IPS-11a (cell line): ENCODE measurements around the gene KCNAB3.
A peak's percentile ranks its signal among the peaks of the same experiment; 100 is the strongest.

ENCODE experiments used
- H3K4me3 ChIP-seq: one replicate; pipeline ENCODE4 v1.5.1; 2013; ENCODE audit warnings: low read depth, low read length, control low read depth

Gene KCNAB3

DNA sequence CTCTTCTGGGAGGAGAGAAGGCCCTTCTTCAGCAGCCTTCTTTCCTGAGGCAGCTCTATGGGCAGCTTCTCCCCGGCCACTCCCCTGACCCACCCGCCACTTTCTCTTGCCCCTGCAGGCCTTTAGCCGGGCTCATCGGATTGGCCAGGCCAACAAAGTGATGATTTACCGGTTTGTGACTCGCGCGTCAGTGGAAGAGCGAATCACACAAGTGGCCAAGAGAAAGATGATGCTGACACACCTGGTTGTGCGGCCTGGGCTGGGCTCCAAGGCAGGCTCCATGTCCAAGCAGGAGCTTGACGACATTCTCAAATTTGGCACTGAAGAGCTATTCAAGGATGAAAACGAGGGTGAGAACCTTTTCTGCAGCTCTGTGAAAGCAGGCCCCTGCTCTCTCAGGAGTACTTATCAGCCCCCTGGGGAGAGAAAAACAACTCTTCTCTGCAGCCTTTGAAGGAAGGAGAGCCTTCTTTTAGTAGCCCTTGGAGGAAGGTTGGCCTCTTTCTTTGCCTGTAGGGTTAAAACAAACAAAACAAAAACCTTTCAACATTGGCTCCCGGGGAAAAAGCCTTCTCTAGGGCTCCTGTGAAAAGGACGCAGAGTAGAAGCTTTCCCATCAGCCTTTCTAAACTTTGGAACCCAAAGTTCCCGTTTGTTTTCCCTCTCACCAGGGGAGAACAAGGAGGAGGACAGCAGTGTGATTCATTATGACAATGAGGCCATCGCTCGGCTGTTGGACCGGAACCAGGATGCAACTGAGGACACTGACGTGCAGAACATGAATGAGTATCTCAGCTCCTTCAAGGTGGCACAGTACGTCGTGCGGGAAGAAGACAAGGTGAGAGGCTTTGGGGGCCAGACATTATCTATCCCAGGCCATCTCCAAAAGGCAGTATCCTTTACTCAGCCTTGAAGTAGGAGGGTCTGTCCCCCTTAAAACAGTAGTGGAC is 26.2 kb downstream of the KCNAB3 start:
- no peak overlapping the region for H3K4me3 ChIP-seq

GRCh38 chr17:7897773-7898172 is 31.9 kb downstream of the KCNAB3 start:
- no peak overlapping the region for H3K4me3 ChIP-seq

- H3K4me3 ChIP-seq, result no peak overlapping the region
Measured at GRCh38 chr17:7897090-7897489, 32.6 kb downstream of the KCNAB3 start.

DNA sequence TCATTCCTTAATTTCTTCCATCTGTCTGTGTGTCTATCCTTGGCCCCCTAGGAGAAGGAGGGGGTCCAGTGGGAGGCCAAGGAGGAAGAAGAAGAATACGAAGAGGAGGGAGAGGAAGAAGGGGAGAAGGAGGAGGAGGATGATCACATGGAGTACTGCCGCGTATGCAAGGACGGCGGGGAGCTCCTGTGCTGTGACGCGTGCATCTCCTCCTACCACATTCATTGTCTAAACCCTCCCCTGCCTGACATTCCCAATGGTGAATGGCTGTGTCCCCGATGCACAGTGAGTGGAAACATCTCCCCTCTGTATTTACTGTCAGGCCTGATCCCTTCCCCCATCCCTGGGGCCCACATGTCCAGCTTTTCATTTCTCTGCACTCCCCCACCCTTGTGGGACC is 34.8 kb downstream of the KCNAB3 start:
- H3K4me3 ChIP-seq, result no peak overlapping the region

GRCh38 chr17:7894226-7894625 is 35.4 kb downstream of the KCNAB3 start:
- no peak overlapping the region for H3K4me3 ChIP-seq

- no peak overlapping the region for H3K4me3 ChIP-seq
Measured at GRCh38 chr17:7893187-7893880, 36.3 kb downstream of the KCNAB3 start.

- no peak overlapping the region for H3K4me3 ChIP-seq
Measured at GRCh38 chr17:7889166-7889955, 40.3 kb downstream of the KCNAB3 start.

- peak within 1 kb of the TSS; percentile 31 for H3K4me3 ChIP-seq
Measured at GRCh38 chr17:7888184-7888920, 41.3 kb downstream of the KCNAB3 start, which contains the start of gene CHD3. Gene CHD3 (plus strand): TSS chr17:7888789. CDS start chr17:7889001, 212 bp downstream.

- H3K4me3 ChIP-seq, result peak overlapping the region; percentile 31
Measured at GRCh38 chr17:7887482-7888183, 42.0 kb downstream of the KCNAB3 start.

- H3K4me3 ChIP-seq, result peak overlapping the region; percentile 8
Measured at GRCh38 chr17:7887038-7887481, 42.6 kb downstream of the KCNAB3 start.

DNA sequence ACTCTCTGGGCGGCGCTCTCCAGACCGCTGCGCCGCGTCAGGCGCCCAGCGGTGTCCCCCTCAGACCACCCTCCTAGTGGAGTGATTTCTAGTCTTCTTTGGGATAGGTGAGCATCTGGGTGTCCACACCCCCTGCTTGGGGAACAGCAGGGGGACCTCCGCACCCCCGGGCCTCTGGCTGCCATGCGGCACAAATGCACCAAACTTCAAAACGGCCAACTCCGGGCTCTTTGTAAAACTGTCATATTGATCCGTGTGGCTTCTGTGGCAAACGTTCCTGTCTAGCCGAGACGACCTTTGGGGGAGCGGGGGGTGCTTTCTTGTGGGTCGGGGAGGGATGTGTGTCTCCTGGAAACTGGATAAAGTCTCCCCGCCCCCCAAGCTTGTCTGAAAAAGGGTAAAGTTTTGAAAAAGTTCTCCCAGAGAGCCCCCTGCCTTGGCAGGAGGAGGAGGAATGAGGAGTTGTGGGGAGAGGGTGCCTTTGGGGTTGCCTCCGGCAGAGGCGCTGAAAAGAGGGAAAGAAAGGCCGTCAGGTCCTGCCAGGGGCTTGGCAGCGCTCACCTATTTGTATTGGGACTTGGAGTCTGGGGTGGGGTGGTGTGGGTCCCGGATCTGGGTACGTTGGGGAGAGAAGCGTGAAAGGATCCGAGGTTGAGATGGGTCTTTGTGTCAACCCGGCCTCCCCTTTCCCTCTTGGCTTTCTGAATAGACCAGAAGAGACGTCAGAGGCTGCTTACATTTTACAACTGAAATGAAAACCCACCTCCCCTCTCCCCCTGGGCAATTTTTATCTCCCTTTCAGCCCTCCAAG is 43.2 kb downstream of the KCNAB3 start:
- H3K4me3 ChIP-seq, result peak overlapping the region; percentile 14

GRCh38 chr17:7885367-7886226 is 44.1 kb downstream of the KCNAB3 start:
- peak overlapping the region; percentile 25 for H3K4me3 ChIP-seq

DNA sequence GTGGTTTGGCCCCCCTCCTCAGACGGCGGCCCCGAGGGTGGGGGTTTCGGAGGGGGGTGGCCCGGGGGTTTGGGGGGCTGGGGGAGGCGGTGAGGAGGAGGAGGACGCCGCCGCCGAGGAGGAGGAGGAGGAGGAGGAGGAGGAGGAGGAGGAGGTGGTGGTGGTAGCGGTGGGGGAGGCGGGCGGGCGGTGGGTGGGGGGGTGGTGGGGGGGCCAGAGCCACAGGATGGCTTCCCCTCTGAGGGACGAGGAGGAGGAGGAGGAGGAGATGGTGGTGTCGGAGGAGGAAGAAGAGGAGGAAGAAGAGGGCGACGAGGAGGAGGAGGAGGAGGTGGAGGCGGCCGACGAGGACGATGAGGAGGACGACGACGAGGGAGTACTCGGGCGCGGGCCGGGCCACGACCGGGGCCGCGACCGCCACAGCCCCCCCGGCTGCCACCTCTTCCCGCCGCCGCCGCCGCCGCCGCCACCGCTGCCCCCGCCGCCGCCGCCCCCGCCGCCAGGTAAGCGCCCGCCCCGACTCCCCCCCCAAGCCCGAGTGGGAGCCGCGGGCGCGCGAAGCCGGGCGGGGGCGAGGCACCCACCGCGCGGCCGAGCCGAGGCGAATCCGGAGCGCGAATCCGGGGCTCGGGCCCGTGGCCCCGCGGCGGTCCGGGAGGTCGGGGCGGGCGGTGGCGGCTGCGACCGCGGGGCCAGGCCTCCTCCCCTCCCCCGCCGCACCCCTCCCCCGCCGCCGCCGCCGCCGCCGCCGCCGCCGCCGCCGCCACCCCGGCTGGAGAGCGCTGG is 44.9 kb downstream of the KCNAB3 start:
- peak overlapping the region; percentile 39 for H3K4me3 ChIP-seq

- H3K4me3 ChIP-seq, result no peak overlapping the region
Measured at GRCh38 chr17:7883781-7884386, 45.8 kb downstream of the KCNAB3 start.

DNA sequence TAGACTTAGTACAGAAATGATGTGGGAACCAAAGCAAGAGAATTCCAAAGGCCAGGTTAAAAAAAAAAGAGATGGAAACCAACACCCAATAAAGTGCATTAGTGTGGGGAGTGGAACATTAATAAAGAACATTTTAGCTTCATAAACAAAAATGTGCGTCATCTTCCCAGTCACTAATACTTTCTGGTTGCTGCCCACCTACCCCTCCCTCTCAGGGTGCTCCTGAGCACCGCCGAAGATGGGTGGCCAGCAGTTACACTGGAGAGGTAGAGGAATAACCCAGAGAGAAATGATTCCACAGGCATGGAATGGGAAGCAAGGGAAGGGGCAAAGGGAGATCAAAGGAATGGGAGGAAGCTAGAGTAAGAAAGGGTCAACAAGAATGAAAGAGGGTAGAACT is 47.0 kb downstream of the KCNAB3 start:
- no peak overlapping the region for H3K4me3 ChIP-seq

GRCh38 chr17:7882068-7882467 is 47.6 kb downstream of the KCNAB3 start:
- no peak overlapping the region for H3K4me3 ChIP-seq
